Neuronal stem cell (in vitro differentiated cells): ENCODE data around the gene GTSE1.

ENCODE experiments used
- DNase-seq: peaks from one replicate; pipeline ENCODE4 v3.0.0-alpha.2; 2013; ENCODE audit warnings: low spot score
- H2AFZ ChIP-seq: one replicate; pipeline ENCODE4 v1.6.1; 2013; ENCODE audit warnings: mild to moderate bottlenecking, low read length, inconsistent platforms
- H2AK5ac ChIP-seq: 2 replicates; pipeline ENCODE4 v1.6.1; 2013; ENCODE audit warnings: low read depth, mild to moderate bottlenecking, inconsistent platforms, low read length, moderate library complexity, mixed read lengths
- H2BK120ac ChIP-seq: 2 replicates; pipeline ENCODE4 v1.6.1; 2013; ENCODE audit warnings: low read depth, mild to moderate bottlenecking, inconsistent platforms, low read length, moderate library complexity, mixed read lengths
- H2BK12ac ChIP-seq: one replicate; pipeline ENCODE4 v1.6.1; 2013; ENCODE audit warnings: low read length, inconsistent platforms
- H2BK15ac ChIP-seq: 2 replicates; pipeline ENCODE4 v1.6.1; 2013; ENCODE audit warnings: mild to moderate bottlenecking, low read length, inconsistent platforms, mixed read lengths
- H2BK5ac ChIP-seq: one replicate; pipeline ENCODE4 v1.6.1; 2013; ENCODE audit warnings: inconsistent platforms, mild to moderate bottlenecking, low read length, moderate library complexity
- H3K14ac ChIP-seq: one replicate; pipeline ENCODE4 v1.6.1; 2013; ENCODE audit warnings: low read length, inconsistent platforms
- H3K18ac ChIP-seq: 2 replicates; pipeline ENCODE4 v1.6.1; 2013; ENCODE audit warnings: low read length, inconsistent platforms
- H3K23ac ChIP-seq: 2 replicates; pipeline ENCODE4 v1.6.1; 2013; ENCODE audit warnings: low read depth, mild to moderate bottlenecking, mixed read lengths, low read length, inconsistent platforms; ENCODE audit not compliant: poor library complexity
- H3K27ac ChIP-seq: replicated peaks from 3 replicates; pipeline ENCODE4 v1.5.1; 2013; ENCODE audit warnings: low read length, inconsistent platforms
- H3K27me3 ChIP-seq, 3 experiments: 2 replicates each; pipeline ENCODE4 v1.6.1; 2013; ENCODE audit warnings: low read length in 3 of 3, mild to moderate bottlenecking in 2 of 3, inconsistent platforms in 1 of 3, low read depth in 1 of 3, mixed read lengths in 1 of 3, moderate library complexity in 1 of 3; ENCODE audit not compliant: control insufficient read depth in 3 of 3, insufficient read depth in 3 of 3
- H3K36me3 ChIP-seq, 2 donors: replicated peaks in 1 of 2; 2 replicates each; pipeline ENCODE4 v1.6.1; 2013; ENCODE audit warnings: low read length in 2 of 2; ENCODE audit not compliant: control insufficient read depth in 2 of 2, insufficient read depth in 2 of 2
- H3K4ac ChIP-seq: 2 replicates; pipeline ENCODE4 v1.6.1; 2013; ENCODE audit warnings: inconsistent platforms, mild to moderate bottlenecking, low read length, moderate library complexity
- H3K4me1 ChIP-seq, 2 donors: 1 replicate in 1 of 2; 2 replicates in 1 of 2; pipeline ENCODE4 v1.6.1; 2013; ENCODE audit warnings: low read length in 2 of 2, low read depth in 1 of 2; ENCODE audit not compliant: control insufficient read depth in 2 of 2, insufficient read depth in 1 of 2
- H3K4me2 ChIP-seq: one replicate; pipeline ENCODE4 v1.6.1; 2013; ENCODE audit warnings: mild to moderate bottlenecking, low read length, inconsistent platforms; ENCODE audit not compliant: insufficient read depth, poor library complexity, severe bottlenecking
- H3K4me3 ChIP-seq, 2 donors: 2 replicates each; pipeline ENCODE4 v1.5.1; 2013; ENCODE audit warnings: low read length in 2 of 2, mild to moderate bottlenecking in 2 of 2, inconsistent platforms in 1 of 2, moderate library complexity in 1 of 2
- H3K79me1 ChIP-seq: one replicate; pipeline ENCODE4 v1.6.1; 2013; ENCODE audit warnings: low read depth, mild to moderate bottlenecking, inconsistent platforms, low read length, moderate library complexity
- H3K9ac ChIP-seq: one replicate; pipeline ENCODE4 v1.6.1; 2013; ENCODE audit warnings: mild to moderate bottlenecking, low read depth, low read length, inconsistent platforms; ENCODE audit not compliant: poor library complexity
- H3K9me3 ChIP-seq, 2 donors: replicated peaks in 1 of 2; 2 replicates each; pipeline versions ENCODE3 to v1.6.1; 2013; ENCODE audit warnings: low read length in 2 of 2, mild to moderate bottlenecking in 2 of 2, inconsistent platforms in 1 of 2, low read depth in 1 of 2, mixed read lengths in 1 of 2, moderate library complexity in 1 of 2; ENCODE audit not compliant: control insufficient read depth in 2 of 2, insufficient read depth in 1 of 2
- H4K8ac ChIP-seq: one replicate; pipeline ENCODE4 v1.6.1; 2013; ENCODE audit warnings: low read depth, mild to moderate bottlenecking, inconsistent platforms, low read length, moderate library complexity
- H4K91ac ChIP-seq: one replicate; pipeline ENCODE4 v1.6.1; 2013; ENCODE audit warnings: low read length, low read depth, mild to moderate bottlenecking, inconsistent platforms; ENCODE audit not compliant: poor library complexity
- WGBS, 2 donors: extraction: QIAGEN DNeasy Blood & Tissue Kit; methylation state at CpG; one replicate each; pipeline ENCODE4 v1.1.7; 2013; ENCODE audit warnings: missing lambda C conversion rate in 2 of 2, mixed read lengths in 1 of 2; ENCODE audit not compliant: insufficient read length in 2 of 2, insufficient replicate concordance in 1 of 2; ENCODE audit errors: extremely low coverage in 2 of 2; 5-methylcytosine and 5-hydroxymethylcytosine counted together

GTSE1 gene

DNA sequence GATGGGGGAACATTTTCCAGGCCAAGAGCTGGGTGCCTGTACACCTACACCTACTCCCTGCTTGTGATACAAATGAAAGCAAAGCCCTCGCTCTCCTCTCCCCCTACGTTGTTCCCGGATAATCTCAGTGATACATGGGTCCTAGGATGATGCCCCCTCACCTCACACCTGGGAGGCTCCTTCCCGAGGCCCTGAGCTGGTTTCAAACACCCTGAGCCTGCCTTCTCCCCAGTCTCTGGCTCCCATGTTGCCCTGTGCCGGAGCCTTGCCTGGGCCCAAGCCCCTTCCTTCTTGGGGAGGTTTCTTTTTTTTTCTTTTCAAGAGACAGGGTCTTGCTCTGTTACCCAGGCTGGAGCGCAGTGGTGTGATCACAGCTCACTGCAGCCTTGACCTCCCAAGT lies 62.1 kb downstream of the GTSE1 start:
- WGBS, 2 donors: no CpG with 5 or more reads among the region's 6 CpGs
- Histone ChIP-seq H3K27me3 (no peaks in the 10 kb centered on the region), H3K4me2 (no peak overlapping the region), H3K14ac (no peak overlapping the region), H3K9me3 (peaks cover 6 to 8% of the 10 kb centered on the region in 2 donors), H3K4ac (no peak overlapping the region), H4K8ac (no peak overlapping the region), H3K9ac (no peak overlapping the region), H4K91ac (no peak overlapping the region), H3K18ac (no peak overlapping the region), H2AFZ (no peak overlapping the region), H2BK15ac (no peak overlapping the region), H3K36me3 (peaks cover 20 to 94% of the 10 kb centered on the region in 2 donors), H2AK5ac (no peak overlapping the region), H2BK5ac (no peak overlapping the region), H3K23ac (no peak overlapping the region), H3K27ac (no peak overlapping the region), H3K4me1 (no peaks in the 10 kb centered on the region), H2BK120ac (no peak overlapping the region), H2BK12ac (no peak overlapping the region), H3K79me1 (peaks cover 11% of the 10 kb centered on the region), H3K4me3 (no peak overlapping the region)
- DNase-seq: no peak

DNA sequence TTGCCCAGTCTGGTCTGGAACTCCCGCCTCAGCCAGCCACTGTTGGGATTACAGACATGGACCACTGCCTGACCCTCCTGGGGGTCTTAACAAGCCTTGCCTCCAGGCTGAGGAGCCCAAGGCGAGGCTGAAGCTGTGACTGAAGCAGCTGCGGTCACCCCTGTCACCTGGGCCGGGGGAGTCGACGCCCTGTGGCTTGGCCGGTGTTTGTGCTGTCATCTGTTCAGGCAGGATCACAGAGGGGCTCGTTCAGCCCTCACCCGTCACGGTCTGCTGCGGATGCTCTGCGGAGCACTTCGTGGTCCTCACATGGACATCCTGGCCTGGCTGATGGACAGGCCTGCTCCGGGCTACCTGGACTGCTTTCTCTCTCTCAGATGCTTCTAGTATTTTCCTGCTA lies 62.7 kb downstream of the GTSE1 start:
- Histone ChIP-seq H4K8ac (no peak overlapping the region), H2BK120ac (no peak overlapping the region), H2BK12ac (no peak overlapping the region), H3K36me3 (peaks cover 14 to 89% of the 10 kb centered on the region in 2 donors), H3K4me1 (no peaks in the 10 kb centered on the region), H4K91ac (no peak overlapping the region), H3K14ac (no peak overlapping the region), H3K4ac (no peak overlapping the region), H3K27ac (no peak overlapping the region), H2AK5ac (no peak overlapping the region), H3K9me3 (peaks cover 6 to 8% of the 10 kb centered on the region in 2 donors), H3K79me1 (peaks cover 11% of the 10 kb centered on the region), H3K4me3 (no peak overlapping the region), H3K27me3 (no peaks in the 10 kb centered on the region), H3K4me2 (no peak overlapping the region), H2BK15ac (no peak overlapping the region), H2AFZ (no peak overlapping the region), H3K23ac (no peak overlapping the region), H3K18ac (peak overlapping the region; percentile 57), H3K9ac (peak overlapping the region; percentile 21), H2BK5ac (peak overlapping the region; percentile 13)
- WGBS, 2 donors: no CpG with 5 or more reads among the region's 14 CpGs
- DNase-seq: no peak

DNA sequence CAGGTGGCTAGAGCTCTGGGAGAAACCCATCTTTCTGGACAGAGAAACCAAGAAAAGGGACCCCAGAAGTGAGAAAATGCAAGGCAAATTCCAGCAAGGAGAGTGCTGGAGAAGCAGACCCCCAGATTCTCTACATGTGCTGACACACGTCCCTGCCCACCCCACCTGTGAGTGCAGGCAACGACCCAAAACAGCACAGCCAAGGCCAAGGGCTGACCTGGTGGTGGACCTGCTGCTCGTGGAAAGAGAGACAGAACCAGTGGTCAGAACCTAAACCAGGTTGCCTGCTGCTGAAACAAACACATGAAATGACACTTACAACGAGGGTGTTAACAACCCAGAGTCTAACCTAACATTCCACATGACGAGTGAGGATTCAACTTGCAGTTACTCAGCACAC lies 63.4 kb downstream of the GTSE1 start:
- Histone ChIP-seq H4K8ac (no peak overlapping the region), H2AFZ (no peak overlapping the region), H3K27ac (no peak overlapping the region), H2BK12ac (no peak overlapping the region), H2BK120ac (no peak overlapping the region), H3K4me1 (no peaks in the 10 kb centered on the region), H3K9ac (no peak overlapping the region), H3K36me3 (peaks cover 15 to 85% of the 10 kb centered on the region in 2 donors), H4K91ac (no peak overlapping the region), H3K14ac (no peak overlapping the region), H2BK5ac (no peak overlapping the region), H3K9me3 (peaks cover 6 to 8% of the 10 kb centered on the region in 2 donors), H2BK15ac (no peak overlapping the region), H3K27me3 (no peaks in the 10 kb centered on the region), H3K79me1 (peaks cover 11% of the 10 kb centered on the region), H3K4me3 (no peak overlapping the region), H3K4ac (no peak overlapping the region), H3K4me2 (no peak overlapping the region), H3K18ac (no peak overlapping the region), H2AK5ac (no peak overlapping the region), H3K23ac (no peak overlapping the region)
- WGBS, 2 donors: no CpG with 5 or more reads among the region's 5 CpGs
- no peak for DNase-seq

DNA sequence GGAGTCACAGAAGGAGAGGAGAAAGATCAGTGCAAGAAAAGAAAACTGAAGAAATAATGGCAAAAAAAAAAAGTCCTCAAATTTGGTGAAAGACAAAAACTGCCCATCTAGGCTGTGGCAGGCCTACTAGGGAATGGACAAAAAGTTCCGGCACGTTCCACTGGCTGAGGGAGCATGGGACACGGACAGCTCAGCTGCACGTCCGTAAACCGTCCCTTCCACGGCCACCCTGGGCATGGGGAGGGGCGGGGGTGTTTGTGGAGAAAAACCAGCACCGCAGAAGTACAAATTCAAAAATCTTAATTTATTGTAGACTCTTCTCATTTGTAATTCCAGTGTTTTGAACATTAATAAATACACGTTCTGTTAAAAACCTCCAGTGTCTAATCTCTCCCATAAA lies 64.2 kb downstream of the GTSE1 start:
- Histone ChIP-seq H3K4me1 (no peaks in the 10 kb centered on the region), H2BK5ac (no peak overlapping the region), H3K79me1 (peaks cover 5% of the 10 kb centered on the region), H3K27ac (no peak overlapping the region), H3K4me2 (no peak overlapping the region), H3K14ac (no peak overlapping the region), H3K9ac (no peak overlapping the region), H3K23ac (no peak overlapping the region), H3K4me3 (no peak overlapping the region), H2AK5ac (no peak overlapping the region), H3K4ac (no peak overlapping the region), H4K91ac (no peak overlapping the region), H3K18ac (no peak overlapping the region), H3K36me3 (peaks cover 15 to 83% of the 10 kb centered on the region in 2 donors), H3K27me3 (no peaks in the 10 kb centered on the region), H3K9me3 (peaks cover 6 to 8% of the 10 kb centered on the region in 2 donors), H2BK12ac (no peak overlapping the region), H2AFZ (no peak overlapping the region), H4K8ac (no peak overlapping the region), H2BK15ac (no peak overlapping the region), H2BK120ac (no peak overlapping the region)
- no CpG with 5 or more reads among the region's 10 CpGs for whole genome bisulfite sequencing, 2 donors
- no peak for DNase-seq
